Lower lobe of right lung (tissue), 2 donors: Measurements from ENCODE around the gene MB21D2. TPM values are rescaled to one million over a fixed set of nuclear protein-coding genes. Genes with fewer than 3 reads are reported as not detected.
"Not testable (repeated sequence)": the region's sequence is repeated elsewhere in the genome, so short reads cannot be mapped to it uniquely, and the experiment has no call there.

ENCODE experiments used
- ATAC-seq, 2 donors: fragments of 200-7000 bp; cut with Tn5 transposase; one replicate each; pipeline ENCODE4 v1.9.1; 2020 to 2022; ENCODE audit warnings: mild to moderate bottlenecking in 2 of 2, moderate library complexity in 2 of 2
- DNase-seq: peaks from one replicate; pipeline ENCODE4 v3.0.0-alpha.2; 2020
- H3K27ac ChIP-seq: fragments of 200-600 bp; one replicate; pipeline ENCODE4 v1.8.0; 2022
- H3K27me3 ChIP-seq: fragments of 200-600 bp; one replicate; pipeline ENCODE4 v1.8.0; 2022; ENCODE audit warnings: low read depth
- H3K36me3 ChIP-seq: fragments of 200-600 bp; one replicate; pipeline ENCODE4 v1.8.0; 2022; ENCODE audit warnings: mild to moderate bottlenecking
- H3K4me1 ChIP-seq: fragments of 200-600 bp; one replicate; pipeline ENCODE4 v1.8.0; 2022
- H3K4me3 ChIP-seq: fragments of 200-600 bp; one replicate; pipeline ENCODE4 v1.8.0; 2022; ENCODE audit warnings: mild to moderate bottlenecking
- H3K9me3 ChIP-seq: fragments of 200-600 bp; one replicate; pipeline ENCODE4 v1.8.0; 2022
- intact Hi-C: fragments of 100-400 bp; cut with DNase I; formaldehyde crosslinking; loops from one replicate; pipeline ENCODE4 v1.11.0; 2022
- total RNA-seq: library from RNA; stranded (reverse); fragmentation: NEBNext Ultra II Directional; extraction: Animal tissue kit (Norgen Biotek cat#: 25700); gene quantifications from one replicate; pipeline ENCODE4 v1.2.1, GENCODE V29; 2021
- TF ChIP-seq, protein P1 (sequence below): fragments of 200-600 bp; IDR thresholded peaks from one replicate; pipeline ENCODE4 v1.8.0; 2022; ENCODE audit warnings: antibody characterized with exemption, mild to moderate bottlenecking
- donor health status: DM: no; HTN: yes; CAD: no; lungs with severe emphysema.

MB21D2 gene
- total RNA-seq, 1 donor from 2014 or later, result 5.0 TPM

GRCh38 chr3:192799721-192800120 lies 117.9 kb downstream of the MB21D2 start:
- no peaks in the 10 kb centered on the region for H3K27me3 ChIP-seq
- peaks cover 9% of the 10 kb centered on the region for H3K36me3 ChIP-seq
- intact Hi-C loops, result no loop called here
- ATAC-seq (no peak), DNase-seq (no peak)
- H3K4me1 ChIP-seq, result no peaks in the 10 kb centered on the region
- H3K4me3 ChIP-seq, result no peak overlapping the region
- no peaks in the 10 kb centered on the region for H3K9me3 ChIP-seq
- TF ChIP-seq, protein P1, sequence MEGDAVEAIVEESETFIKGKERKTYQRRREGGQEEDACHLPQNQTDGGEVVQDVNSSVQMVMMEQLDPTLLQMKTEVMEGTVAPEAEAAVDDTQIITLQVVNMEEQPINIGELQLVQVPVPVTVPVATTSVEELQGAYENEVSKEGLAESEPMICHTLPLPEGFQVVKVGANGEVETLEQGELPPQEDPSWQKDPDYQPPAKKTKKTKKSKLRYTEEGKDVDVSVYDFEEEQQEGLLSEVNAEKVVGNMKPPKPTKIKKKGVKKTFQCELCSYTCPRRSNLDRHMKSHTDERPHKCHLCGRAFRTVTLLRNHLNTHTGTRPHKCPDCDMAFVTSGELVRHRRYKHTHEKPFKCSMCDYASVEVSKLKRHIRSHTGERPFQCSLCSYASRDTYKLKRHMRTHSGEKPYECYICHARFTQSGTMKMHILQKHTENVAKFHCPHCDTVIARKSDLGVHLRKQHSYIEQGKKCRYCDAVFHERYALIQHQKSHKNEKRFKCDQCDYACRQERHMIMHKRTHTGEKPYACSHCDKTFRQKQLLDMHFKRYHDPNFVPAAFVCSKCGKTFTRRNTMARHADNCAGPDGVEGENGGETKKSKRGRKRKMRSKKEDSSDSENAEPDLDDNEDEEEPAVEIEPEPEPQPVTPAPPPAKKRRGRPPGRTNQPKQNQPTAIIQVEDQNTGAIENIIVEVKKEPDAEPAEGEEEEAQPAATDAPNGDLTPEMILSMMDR, result no peak
- H3K27ac ChIP-seq, result no peak overlapping the region

- H3K27ac ChIP-seq, result no peak overlapping the region
- no peak for ATAC-seq
- TF ChIP-seq, protein P1, result no peak
- intact Hi-C loops, result no loop called here
- H3K36me3 ChIP-seq, result peaks cover 9% of the 10 kb centered on the region
- H3K27me3 ChIP-seq, result no peaks in the 10 kb centered on the region
- no peaks in the 10 kb centered on the region for H3K4me1 ChIP-seq
- H3K4me3 ChIP-seq, result no peak overlapping the region
- no peak for DNase-seq
- no peaks in the 10 kb centered on the region for H3K9me3 ChIP-seq
These were observed 122.6 kb downstream of the MB21D2 start for GRCh38 chr3:192795021-192795420.

DNA sequence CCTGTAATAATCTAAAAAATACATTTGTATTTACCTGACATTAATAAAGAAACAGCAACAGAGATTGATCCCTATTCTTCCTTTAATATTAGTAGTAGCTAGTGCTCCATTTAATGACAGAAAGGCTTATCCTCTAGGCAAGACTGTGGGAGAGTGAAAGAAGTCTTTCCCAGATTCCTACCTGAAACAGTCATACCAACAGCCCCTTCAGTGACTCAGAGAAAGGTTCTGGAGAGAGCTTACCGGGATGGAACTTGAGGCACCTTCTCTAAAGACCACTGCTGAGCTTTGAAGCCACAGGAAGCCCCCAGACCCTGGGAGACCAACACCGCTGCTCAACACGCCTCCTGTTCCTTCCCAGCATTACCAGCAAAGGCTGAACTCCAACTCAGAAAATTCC lies 123.4 kb downstream of the MB21D2 start:
- no peaks in the 10 kb centered on the region for H3K9me3 ChIP-seq
- intact Hi-C loops, result no loop called here
- ATAC-seq, result no peak
- H3K27me3 ChIP-seq, result no peaks in the 10 kb centered on the region
- no peak for DNase-seq
- H3K36me3 ChIP-seq, result peaks cover 8% of the 10 kb centered on the region
- no peak overlapping the region for H3K4me3 ChIP-seq
- no peak overlapping the region for H3K27ac ChIP-seq
- TF ChIP-seq, protein P1, result no peak
- H3K4me1 ChIP-seq, result no peaks in the 10 kb centered on the region

DNA sequence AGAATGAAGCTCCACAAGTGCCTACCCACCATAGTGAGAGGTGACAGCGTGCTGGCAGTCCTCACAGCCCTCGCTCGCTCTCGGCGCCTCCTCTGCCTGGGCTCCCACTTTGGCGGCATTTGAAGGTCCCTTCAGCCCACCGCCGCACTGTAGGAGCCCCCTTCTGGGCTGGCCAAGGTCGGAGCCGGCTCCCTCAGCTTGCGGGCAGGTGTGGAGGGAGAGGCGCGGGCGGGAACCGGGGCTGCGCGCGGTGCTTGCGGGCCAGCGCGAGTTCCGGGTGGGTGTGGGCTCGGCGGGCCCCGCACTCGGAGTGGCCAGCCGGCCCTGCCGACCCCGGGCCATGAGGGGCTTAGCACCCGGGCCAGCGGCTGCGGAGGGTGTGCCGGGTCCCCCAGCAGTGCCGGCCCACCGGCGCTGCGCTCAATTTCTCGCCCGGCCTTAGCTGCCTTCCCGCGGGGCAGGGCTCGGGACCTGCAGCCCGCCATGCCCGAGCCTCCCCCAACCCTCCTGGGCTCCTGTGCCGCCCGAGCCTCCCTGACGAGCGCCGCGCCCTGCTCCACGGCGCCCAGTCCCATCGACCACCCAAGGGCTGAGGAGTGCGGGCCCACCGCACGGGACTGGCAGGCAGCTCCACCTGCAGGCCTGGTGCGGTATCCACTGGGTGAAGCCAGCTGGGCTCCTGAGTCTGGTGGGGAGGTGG lies 128.7 kb downstream of the MB21D2 start:
- H3K4me3 ChIP-seq, intact Hi-C loops, H3K4me1 ChIP-seq, H3K27me3 ChIP-seq, H3K36me3 ChIP-seq, H3K9me3 ChIP-seq, H3K27ac ChIP-seq, DNase-seq, ATAC-seq: not testable (repeated sequence)

- Histone ChIP-seq H3K4me3 (no peak overlapping the region), H3K9me3 (peaks cover 6% of the 10 kb centered on the region), H3K27ac (no peak overlapping the region), H3K27me3 (no peaks in the 10 kb centered on the region), H3K36me3 (no peaks in the 10 kb centered on the region), H3K4me1 (no peaks in the 10 kb centered on the region)
- DNase-seq (no peak), ATAC-seq (no peak)
- intact Hi-C loops, result no loop called here
- TF ChIP-seq, protein P1, result no peak
These were observed 139.1 kb downstream of the MB21D2 start for GRCh38 chr3:192778508-192778907.

GRCh38 chr3:192774341-192774740 lies 143.3 kb downstream of the MB21D2 start:
- H3K27ac ChIP-seq, intact Hi-C loops, H3K4me3 ChIP-seq, ATAC-seq, H3K36me3 ChIP-seq, H3K4me1 ChIP-seq, DNase-seq, H3K27me3 ChIP-seq, H3K9me3 ChIP-seq: not testable (repeated sequence)
